Middle frontal gyrus (tissue), 1 donor: Measurements from ENCODE around the gene RAN.
"Not testable (repeated sequence)": the region's sequence is repeated elsewhere in the genome, so short reads cannot be mapped to it uniquely, and the experiment has no call there.

Experiments used
- DNase-seq: peaks from one replicate; pipeline ENCODE4 v3.0.0-alpha.2; 2015; ENCODE audit warnings: low spot score; ENCODE audit errors: extremely low spot score

The RAN gene

DNA sequence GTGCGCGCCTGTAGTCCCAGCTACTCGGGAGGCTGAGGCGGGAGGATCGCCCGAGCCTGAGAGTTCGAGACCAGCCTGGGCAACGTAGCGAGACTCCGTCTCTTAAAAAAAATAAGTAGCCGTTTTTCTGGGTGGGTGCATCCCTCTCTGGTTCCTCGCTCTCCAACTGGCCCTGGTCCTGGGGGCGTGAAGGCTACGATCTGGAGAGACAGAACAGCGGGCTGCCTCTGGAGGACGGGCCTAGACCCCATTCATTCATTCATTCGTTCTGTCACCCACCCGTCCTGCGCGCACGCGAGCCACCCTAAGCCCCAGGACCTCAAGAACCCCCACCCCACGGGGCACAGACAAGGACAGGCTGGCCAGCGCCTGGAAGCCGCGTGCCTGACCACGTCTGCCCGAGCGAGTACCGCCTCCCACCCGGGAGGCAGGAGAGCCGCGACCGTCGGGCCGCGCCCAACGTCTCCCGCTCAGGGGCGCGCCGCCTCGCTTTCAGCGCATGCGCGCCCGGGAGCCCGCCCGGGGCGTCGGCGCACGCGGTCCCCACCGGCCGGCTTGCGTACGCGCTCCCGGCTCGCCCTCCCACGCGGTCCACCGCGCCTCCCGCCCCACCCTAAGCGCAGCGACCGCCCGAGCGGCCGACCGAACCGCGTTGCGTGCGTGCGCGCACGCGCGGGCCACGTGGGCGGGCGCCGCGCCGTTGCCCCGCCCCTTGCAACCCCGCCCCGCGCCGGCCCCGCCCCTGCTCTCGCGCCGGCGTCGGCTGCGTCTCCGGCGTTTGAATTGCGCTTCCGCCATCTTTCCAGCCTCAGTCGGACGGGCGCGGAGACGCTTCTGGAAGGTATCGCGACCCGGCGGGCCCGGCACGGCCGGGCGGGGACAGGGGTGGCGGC lies at the start of gene RAN:
TSS of gene RAN (plus strand) at position 781 of the 893 bp plus-strand sequence. CDS start 528 bp downstream, outside the sequence.
- DNase-seq = peak; percentile 84

DNA sequence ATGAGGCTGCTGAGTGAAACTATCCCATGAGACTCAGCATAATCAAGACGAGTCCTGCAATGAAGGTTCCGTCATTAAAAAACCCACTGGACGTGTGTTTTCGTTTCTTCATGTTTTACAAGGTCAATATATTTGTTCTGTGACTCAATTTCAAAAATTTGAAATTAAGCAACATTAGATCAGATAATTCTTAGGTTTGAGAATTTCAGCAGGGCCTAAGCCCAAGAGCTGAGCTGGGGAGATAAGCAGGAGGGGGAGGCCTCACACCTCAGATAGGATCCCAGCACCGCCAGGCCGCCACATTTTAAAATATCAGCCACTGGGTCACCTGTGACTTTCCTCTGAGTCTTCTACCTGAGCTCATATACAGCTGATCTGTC lies 46.1 kb upstream of the RAN start:
- no peak for DNase-seq

DNA sequence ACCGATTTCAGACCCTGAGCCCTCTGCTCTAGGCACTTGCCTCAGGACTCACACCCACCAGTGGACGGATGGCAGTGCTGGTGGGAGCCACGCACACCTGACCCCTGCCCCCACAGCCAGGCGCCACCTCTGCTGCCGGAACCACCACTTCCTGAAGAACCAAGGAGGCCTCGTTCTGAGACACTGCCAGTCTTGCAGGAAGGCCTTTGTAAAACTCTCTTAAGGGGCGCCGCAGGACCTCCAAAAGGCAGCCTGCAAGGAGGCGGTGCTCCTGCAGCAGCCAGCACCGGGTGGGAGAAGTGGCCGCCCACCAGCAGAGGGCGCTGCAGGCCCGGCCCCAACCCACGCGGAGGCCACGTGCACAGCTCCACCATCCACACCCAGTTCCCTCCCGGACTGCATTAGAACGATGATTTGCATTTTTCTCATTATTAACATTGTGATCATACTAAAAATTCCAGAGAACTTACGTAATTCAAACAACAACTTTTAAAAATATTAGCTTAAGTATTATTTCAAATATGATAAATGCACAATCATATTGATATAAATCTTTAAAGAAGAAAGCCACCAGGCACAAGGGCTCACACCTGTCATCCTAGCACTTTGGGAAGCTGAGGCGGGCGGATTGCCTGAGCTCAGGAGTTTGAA lies 45.6 kb upstream of the RAN start:
- DNase-seq = no peak

DNA sequence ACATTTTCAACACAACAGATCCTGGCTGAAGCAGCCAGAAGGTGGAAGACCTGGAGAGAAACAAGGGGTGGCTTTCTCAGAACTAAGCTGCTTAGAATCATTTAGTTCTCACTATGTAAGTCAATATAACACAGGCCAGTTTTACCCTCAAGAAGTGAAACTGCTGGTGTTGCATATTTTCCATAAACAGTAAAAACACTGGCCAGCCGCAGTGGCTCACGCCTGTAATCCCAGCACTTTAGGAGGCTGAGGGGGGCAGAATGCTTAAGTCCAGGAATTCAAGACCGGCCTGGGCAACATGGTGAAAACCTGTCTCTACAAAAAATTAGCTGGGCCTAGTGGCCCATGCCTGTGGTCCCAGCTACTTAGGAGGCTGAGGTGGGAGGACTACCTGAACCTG lies 44.4 kb upstream of the RAN start:
- no peak for DNase-seq

DNA sequence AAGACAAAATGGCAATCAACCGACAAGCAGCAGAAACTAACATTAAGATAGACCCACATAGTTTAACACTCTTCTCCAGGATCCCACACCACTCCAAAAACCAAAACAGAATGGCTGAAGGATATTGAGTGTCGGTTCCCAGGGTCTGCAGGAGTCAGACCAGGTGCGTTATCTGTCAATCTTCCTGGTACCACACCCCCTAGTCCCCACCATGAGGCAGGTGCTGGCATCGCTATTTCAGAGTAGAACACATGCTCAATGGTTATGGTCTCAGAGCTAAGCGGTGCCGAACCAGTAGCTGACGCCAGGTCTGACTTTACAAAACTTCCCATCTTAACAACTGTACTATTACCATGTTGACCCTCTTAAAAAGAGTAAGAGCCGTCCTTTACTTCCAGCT lies 43.0 kb upstream of the RAN start:
- no peak for DNase-seq

DNA sequence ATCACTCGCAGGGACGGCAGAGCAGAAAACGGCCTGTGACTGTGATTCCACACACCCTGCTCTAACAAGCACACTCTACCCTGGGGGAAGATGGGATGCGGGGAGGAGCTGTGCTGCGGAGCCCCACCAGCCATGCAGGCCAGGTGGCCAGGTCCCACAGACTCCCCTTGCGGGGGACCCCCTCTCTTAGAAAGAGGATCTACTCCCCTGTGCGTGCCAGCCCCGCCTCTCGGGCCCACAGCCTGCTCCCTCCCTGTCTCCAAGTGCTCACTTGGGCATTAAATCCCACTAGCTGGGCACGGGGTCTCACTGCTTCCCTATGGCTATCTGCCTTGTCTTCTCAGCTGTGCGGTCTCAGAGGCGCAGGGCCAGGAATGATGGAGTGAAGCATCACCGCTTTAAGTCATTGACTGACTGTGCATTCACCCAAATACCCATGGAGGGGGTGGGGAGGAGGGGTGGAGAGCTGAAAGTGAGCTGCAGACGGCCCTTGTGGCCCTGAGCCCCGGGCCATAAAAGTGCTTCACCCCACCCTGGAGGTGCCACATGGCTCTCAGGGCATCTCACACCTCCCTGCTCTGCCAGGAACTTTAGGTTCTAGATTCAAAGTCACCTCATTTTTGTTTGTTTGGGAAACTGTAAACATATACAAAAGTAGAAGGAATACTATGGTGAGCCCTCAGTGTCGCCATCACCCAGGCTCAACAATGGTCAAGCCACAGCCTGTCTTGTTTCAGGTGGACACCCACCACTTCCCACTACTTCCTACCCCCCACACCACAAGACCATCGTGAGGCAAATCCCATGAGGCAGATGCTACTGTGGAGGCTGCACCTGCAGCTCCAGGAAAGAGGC lies 42.2 kb upstream of the RAN start:
- no peak for DNase-seq

DNA sequence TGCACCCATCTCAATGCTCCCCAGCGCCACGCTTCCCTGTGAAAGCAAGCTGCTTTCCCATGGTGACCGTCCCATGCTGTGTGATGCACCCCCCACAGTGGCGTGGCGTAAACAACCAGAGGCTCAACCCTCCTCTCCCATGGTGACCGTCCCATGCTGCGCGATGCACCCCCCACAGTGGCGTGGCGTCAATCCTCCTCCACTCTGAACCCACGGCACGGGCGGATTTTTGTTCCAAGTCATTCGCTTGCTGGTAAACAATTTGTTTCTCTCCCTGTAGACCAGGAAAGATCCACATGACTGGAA lies 41.7 kb upstream of the RAN start:
- DNase-seq = no peak

DNA sequence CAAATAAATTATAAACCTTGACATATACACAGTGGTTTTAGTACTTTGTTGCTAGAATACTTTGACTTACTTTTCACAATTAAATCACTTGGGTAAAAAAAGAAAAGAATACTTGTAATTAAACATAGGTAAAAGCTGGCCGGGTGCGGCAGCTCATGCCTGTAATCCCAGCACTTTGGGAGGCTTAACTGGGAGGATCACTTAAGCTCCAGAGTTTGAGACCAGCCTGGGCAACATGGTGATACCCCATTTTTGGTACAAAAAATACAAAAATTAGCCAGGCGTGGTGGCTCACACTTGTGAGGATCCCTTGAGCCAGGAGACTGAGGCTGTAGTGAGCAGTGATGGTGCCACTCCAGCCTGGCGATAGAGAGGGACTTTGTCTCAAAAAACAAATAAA lies 40.6 kb upstream of the RAN start:
- no peak for DNase-seq

DNA sequence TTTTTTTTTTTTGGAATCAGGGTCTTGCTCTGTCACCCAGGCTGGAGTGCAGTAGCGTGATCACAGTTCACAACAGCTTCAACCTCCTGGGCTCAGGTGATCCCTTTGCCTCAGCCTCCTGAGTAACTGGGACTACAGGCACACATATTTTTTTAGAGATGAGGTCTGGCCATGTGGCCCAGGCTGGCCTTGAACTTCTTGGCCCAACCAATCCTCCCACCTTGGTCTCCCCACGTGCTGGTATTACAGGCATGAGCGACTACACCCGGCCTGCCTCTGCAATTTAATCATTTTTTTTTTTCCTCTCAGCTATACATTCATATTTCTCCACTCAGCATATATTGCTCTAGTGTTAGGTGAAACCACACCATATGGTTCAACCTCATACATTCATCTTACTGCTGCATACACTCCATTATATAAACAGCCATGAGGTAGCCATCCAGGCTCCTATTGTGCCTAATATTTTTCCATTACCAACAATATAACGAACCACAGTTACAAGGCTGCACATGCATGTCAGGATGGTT lies 39.9 kb upstream of the RAN start:
- DNase-seq = no peak

DNA sequence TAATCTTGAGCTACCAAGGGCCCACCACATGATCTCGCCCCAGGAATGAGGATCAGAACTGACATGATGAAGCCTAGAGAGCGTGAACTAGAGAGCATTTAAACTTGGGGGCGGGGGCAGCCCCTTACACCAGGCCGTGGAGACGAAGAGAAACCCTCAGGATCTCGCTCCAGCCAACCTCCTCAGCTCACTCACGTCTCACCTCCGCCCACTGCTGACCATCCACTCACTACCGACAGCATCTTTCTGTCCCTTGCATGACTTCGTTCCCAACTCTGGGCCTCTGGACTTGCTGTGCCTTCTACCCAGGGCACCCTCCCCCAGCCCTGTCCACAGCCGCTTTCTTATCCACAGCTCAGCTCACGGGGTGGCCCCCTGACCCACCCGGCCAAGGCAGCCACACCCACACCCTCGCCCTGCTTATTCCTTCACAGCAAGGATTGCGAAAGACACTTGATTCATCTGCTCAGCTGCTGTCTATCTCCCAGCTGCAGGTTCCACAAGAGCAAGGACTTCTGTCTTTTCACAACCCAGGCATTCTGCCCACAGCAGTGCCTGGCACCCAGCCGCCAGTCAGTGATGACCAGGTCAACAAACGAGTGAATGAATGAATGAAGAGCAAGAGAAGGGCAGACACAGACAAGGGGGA lies 39.2 kb upstream of the RAN start:
- DNase-seq = no peak

DNA sequence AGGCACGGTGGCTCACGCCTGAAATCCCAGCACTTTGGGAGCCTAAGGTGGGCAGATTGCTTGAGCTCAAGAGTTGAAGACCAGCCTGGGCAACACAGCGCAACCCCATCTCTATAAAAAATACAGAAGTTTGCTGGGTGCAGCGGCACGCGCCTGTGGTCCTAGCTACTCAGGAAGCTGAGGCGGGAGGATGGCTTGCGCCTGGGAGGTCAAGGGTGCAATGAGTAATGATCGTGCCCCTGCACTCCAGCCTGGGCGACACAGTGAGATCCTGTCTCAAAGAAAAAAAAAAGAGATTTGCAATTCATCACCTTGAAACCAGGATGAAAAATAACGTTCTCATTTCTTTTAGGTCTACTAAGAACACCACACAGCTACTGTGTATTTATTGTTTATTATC lies 36.9 kb upstream of the RAN start:
- no peak for DNase-seq

DNA sequence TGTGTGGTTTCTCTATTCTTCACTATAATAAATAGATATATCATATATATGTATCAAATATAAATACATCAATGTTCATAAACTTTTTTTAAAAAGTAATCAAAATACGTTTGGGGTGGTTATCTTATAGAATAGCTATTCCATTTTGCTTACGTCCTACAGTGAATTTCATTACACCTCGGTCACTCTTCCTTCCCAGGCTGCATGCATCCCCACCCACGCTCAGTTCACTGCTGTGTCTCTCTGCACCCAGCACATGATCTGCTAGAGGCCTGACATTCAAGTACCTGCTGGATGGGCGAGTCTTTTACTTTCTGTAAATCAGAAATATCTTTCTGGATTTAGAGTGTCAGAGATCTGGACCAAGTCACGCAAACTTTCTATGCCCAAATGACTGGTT lies 36.4 kb upstream of the RAN start:
- no peak for DNase-seq

DNA sequence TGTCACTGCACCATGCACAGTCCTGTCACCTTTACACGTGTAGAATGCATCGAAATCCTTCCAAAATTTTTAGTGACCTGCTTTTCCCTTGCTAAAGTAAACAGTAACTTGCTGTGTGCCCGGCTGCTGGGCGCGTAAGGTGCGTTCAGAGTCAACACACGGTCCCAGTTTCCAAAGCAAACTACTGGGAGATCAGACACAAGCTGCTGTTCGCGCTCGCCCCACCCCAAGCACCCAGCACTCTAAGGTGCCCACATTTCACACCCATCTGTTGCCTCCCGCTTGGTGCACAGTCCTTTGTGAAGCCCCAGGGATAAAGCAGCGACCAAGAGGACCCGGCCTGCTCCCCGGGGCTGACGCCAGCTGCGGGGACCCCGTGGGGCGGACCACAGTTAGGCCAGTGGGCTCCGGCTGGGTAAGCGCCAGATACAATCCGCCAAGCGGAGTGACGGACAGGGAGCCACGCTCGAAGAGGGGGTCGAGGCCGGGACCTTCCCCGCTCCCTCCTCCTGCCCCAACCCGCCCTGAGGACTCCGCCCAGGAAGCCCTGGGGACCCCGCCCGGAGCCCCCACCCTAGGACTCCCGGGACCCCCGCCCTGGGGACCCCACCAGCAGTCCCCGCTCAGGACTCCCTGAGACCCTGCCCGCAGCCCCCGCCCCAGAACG lies 33.4 kb upstream of the RAN start:
- DNase-seq = no peak

DNA sequence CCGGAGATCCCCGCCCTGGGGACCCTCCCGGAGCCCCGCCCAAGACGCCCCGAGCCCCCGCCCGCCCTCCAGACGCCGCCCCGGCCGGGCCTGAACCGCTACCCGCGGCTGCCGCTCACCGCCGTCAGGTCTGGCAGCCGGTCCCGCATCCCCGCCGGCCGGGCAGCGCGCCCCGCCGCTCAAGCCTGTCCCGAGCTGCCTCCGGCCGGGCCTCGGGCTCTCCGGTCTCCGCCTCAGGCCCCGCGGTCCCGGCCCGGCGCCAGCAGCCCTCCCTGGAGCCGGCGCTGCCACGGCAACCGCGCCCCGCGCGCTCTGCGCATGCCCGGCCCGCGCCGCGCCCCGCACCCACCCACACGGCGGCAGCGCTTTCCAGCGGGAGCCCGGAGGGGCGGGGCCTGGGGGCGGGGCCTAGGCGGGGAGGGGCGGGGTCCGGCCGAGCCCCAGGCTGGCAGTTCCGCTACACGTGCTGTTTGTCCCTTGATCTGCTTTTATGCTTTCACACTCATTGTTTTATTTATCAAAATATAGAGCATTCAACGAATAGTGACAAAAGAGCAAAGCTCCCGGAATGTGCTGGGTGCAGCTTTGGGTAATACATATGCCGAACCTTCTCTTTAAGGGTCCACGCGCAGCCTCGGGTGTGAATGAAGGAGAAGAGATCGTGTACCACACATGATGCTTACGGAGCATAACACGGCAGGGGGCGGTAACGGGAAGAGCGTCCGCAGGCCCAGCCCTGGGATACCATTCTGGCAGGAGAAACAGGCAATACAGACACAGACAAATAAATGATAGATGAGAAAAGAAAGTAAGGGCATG lies 32.7 kb upstream of the RAN start, which contains the start of gene STX2:
TSS of gene STX2 (minus strand) at position 300 of the 819 bp plus-strand sequence. CDS start at position 149, 151 bp downstream.
- peak; percentile 81 for DNase-seq

DNA sequence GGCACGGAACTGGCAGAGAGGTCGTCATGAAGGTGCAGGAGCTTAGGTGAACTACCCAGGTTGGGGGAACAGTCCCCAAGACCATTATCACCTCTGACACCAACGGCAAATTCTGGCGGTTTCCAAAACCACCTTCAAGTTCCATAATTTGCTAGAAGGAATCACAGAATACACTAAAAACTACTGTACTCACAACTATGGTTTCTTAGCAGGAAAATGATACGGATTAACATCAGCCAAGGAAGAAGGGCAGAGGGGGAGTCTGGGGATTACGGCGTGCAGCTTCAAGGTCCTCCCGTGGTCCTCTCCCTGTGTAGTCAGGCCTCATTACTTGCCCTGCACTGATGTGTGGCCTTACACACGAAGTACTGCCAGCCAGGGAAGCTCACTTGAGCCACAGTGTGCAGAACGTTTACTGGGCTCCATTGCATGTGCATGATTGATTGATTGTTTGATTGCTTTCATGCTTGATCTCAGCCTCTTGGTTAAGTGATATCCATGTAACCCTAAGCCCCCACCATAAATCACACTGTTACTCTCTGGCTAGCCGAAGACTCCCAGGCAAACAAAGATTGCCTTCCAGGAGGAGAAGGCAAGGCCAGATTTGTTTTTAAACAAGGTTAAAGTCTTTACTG lies 32.0 kb upstream of the RAN start:
- DNase-seq = no peak

DNA sequence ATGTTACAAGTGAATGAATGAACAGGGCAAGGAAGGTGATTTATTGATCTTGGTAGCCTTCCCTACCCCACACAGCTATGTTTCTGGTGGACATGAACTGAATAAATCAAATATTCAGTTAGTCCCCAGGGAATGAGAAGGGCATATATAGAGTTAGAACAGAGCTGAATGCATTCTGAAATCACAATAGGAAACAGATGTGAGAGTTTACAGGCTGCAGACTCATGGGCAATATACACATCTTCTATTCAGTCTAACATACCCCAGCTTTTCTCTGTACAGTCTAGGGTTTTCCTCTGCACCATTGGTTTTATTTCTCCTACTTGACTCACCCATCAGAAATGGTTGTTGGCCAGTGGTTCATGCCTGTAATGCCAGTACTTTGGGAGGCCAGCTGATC lies 25.5 kb upstream of the RAN start:
- no peak for DNase-seq

DNA sequence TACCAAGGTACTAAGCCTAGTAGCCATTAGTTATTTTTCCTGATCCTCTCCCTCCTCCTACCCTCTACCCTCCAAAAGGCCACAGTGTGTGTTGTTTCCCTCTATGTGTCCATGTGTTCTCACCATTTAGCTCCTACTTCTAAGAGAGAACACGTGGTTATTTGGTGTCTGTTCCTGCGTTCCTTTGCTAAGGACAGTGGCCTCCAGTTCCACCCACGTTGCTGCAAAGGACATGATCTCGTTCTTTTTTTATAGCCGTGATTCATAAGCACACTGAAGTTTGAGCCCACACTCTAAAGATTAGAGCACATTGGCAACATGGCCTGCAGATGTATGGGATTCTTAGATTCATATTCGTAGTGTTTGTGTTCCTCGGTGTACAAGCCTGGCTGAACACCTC lies 24.8 kb upstream of the RAN start:
- DNase-seq = no peak

DNA sequence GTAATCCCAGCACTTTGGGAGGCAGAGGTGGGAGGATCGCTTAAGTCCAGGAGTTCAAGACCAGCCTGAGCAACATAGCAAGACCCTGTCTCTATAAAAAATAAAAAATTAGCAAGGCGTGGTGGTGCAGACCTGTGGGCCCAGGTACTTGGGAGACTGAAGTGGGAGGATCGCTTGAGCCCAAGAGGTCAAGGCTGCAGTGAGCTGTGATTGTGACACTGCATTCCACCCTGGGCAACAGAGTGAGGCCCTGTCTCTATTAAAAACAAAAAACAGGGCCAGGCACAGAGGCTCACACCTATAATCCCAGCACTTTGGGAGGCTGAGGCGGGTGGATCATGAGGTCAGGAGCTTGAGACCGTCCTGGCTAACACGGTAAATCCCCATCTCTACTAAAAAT lies 23.8 kb upstream of the RAN start:
- not testable (repeated sequence) for DNase-seq

DNA sequence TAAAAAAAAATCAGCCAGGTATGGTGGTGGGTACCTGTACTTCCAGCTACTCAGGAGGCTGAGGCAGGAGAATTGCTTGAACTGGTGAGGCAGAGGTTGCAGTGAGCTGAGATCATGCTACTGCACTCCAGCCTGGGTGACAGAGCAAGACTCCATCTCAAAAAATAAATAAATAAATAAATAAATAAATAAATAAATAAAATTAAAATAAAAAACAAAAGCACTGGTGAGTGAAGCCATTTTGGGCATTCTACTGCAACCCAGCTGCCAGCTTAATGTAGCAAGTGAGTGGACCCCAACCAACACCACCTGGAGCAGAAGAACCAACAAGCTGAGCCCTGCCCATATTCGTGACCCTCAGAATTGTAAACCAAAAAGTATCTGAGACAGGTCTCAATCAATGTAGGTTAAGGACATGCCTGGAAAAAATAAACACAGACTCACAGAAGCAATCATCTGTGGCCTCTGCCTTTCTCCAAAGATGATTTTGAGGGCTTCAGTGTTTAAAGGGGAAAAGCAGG lies 23.0 kb upstream of the RAN start:
- not testable (repeated sequence) for DNase-seq
